K562 (cell line): ENCODE measurements around the gene OSBPL10. TPM values are rescaled to one million over a fixed set of nuclear protein-coding genes. Genes with fewer than 3 reads are reported as not detected.
A peak's percentile ranks its signal among the peaks of the same experiment; 100 is the strongest.

Experiments
- ATAC-seq: fragments of 200-7000 bp; cut with Tn5 transposase; 3 replicates; pipeline ENCODE4 v1.9.1; 2020; ENCODE audit warnings: moderate library complexity
- BruUV-seq: library from RNA; stranded (reverse); fragments of 400-500 nt; replicated peaks from 2 replicates; lab custom pipeline; 2021; lab: Mats Ljungman, UMichigan
- CTCF ChIA-PET: fragments of 300-600 bp; formaldehyde crosslinking; extraction: SDS; loops from one replicate; lab custom pipeline; 2021; ENCODE audit warnings: low intra/inter-chr PET ratio; lab: Yijun Ruan, JAX
- POLR2A ChIA-PET: fragments of 300-600, 350-650 bp; sonication (Branson Sonifier 250); formaldehyde crosslinking; extraction: SDS; loops from one replicate; lab custom pipeline; 2021; ENCODE audit warnings: antibody characterized with exemption, inconsistent platforms; lab: Yijun Ruan, JAX
- DNase-seq, 4 experiments: peaks; one replicate each; pipeline versions ENCODE4 v3.0.0 to v3.0.0-alpha.2; 2011 to 2018; ENCODE audit warnings: low spot score in 3 of 4, mixed read lengths in 3 of 4; ENCODE audit errors: extremely low read depth in 1 of 4
- FAIRE-seq: peaks from 2 replicates; lab custom pipeline; 2011; peaks lifted over from hg19 to GRCh38; lab: Jason Lieb, UNC
- H2AFZ ChIP-seq: 2 replicates; pipeline ENCODE4 v1.6.0; 2011; ENCODE audit warnings: low read depth, low read length, control low read depth, inconsistent platforms
- H3K27ac ChIP-seq: fragments of 200-600 bp; 3 replicates; pipeline ENCODE4 v1.8.0; 2011; ENCODE audit warnings: low read depth, mild to moderate bottlenecking, control low read depth, inconsistent platforms, low read length, moderate library complexity, mixed read lengths; ENCODE audit errors: extremely low read depth
- H3K27me3 ChIP-seq, 2 experiments: fragments of 300-600 bp in 1 of 2; 2 replicates in 1 of 2; 3 replicates in 1 of 2; pipeline versions ENCODE4 v1.6.0 to v1.8.0; 2011; ENCODE audit warnings: inconsistent platforms in 2 of 2, low read length in 2 of 2, mild to moderate bottlenecking in 1 of 2, mixed read lengths in 1 of 2, moderate library complexity in 1 of 2; ENCODE audit not compliant: control insufficient read depth in 2 of 2, insufficient read depth in 2 of 2
- H3K36me3 ChIP-seq: fragments of 300-600 bp; 3 replicates; pipeline ENCODE4 v1.8.0; 2011; ENCODE audit warnings: mild to moderate bottlenecking, low read length, inconsistent platforms; ENCODE audit not compliant: control insufficient read depth, insufficient read depth
- H3K4me1 ChIP-seq, 2 experiments: fragments of 200-600 bp in 1 of 2; replicated peaks in 1 of 2; 2 replicates in 1 of 2; 3 replicates in 1 of 2; pipeline versions ENCODE4 v1.5.1 to v1.8.0; 2011; ENCODE audit warnings: inconsistent platforms in 2 of 2, low read length in 2 of 2, mild to moderate bottlenecking in 1 of 2, mixed read lengths in 1 of 2, moderate library complexity in 1 of 2; ENCODE audit not compliant: control insufficient read depth in 2 of 2, insufficient read depth in 2 of 2
- H3K4me2 ChIP-seq: 2 replicates; pipeline ENCODE4 v1.6.1; 2011; ENCODE audit warnings: low read length, control low read depth, inconsistent platforms, mixed read lengths; ENCODE audit not compliant: insufficient read depth
- H3K4me3 ChIP-seq: fragments of 200-600 bp; sonication (generic), shearing (Covaris generic); 2 replicates; pipeline ENCODE4 v1.5.1; 2016; ENCODE audit warnings: control low read depth, inconsistent platforms
- H3K79me2 ChIP-seq: fragments of 200-600 bp; 3 replicates; pipeline ENCODE4 v1.8.0; 2011; ENCODE audit warnings: low read length, inconsistent platforms; ENCODE audit not compliant: control insufficient read depth, insufficient read depth
- H3K9ac ChIP-seq, 2 experiments: 2 replicates each; pipeline versions ENCODE4 v1.6.0 to v1.6.1; 2011; ENCODE audit warnings: low read depth in 2 of 2, low read length in 2 of 2, control low read depth in 1 of 2, inconsistent platforms in 1 of 2, mild to moderate bottlenecking in 1 of 2, mixed read lengths in 1 of 2; ENCODE audit not compliant: insufficient read depth in 1 of 2
- H3K9me1 ChIP-seq: one replicate; pipeline ENCODE4 v1.6.0; 2011; ENCODE audit warnings: inconsistent platforms, mild to moderate bottlenecking, low read length, moderate library complexity; ENCODE audit not compliant: control insufficient read depth, insufficient read depth
- H3K9me3 ChIP-seq: replicated peaks from 2 replicates; pipeline ENCODE4 v1.5.1; 2011; ENCODE audit warnings: low read depth, low read length, inconsistent platforms; ENCODE audit not compliant: control insufficient read depth, insufficient read depth
- H4K20me1 ChIP-seq: replicated peaks from 2 replicates; pipeline ENCODE4 v1.6.1; 2011; ENCODE audit warnings: low read length, inconsistent platforms, mixed read lengths; ENCODE audit not compliant: control insufficient read depth, insufficient read depth
- BRD4 ChIP-seq: fragments of 200-600 bp; sonication (generic); IDR thresholded peaks from 2 replicates; pipeline ENCODE4 v1.6.1; 2017; ENCODE audit warnings: inconsistent platforms
- SNRNP70 ChIP-seq: fragments of 200-400 bp; formaldehyde crosslinking; optimal IDR thresholded peaks from 2 replicates; pipeline ENCODE3; 2017; ENCODE audit warnings: low read depth, low read length
- SOX6 ChIP-seq: fragments of 450-650 bp; IDR thresholded peaks from 2 replicates; pipeline ENCODE4 v1.6.1; 2014; ENCODE audit warnings: mild to moderate bottlenecking
- TEAD2 ChIP-seq: fragments of 450-650 bp; IDR thresholded peaks from 2 replicates; pipeline ENCODE4 v1.6.1; 2016; ENCODE audit warnings: missing genetic modification characterization, control low read depth, missing compliant biosample characterization
- ZNF143 ChIP-seq: sonication (generic); formaldehyde crosslinking; IDR thresholded peaks from 2 replicates; pipeline ENCODE4 v1.9.0; 2022; ENCODE audit warnings: mild to moderate bottlenecking, missing genetic modification reagents
- WGBS: fragments of 100-300 bp; shearing (Covaris generic); methylation state at CpG from one replicate; pipeline ENCODE4 v1.1.6; 2016; ENCODE audit warnings: low coverage, mixed read lengths; ENCODE audit not compliant: insufficient coverage; ENCODE audit errors: missing lambda C conversion rate; 5-methylcytosine and 5-hydroxymethylcytosine counted together
- in situ Hi-C: fragments of 300-500 bp; cut with MboI; formaldehyde crosslinking; loops from 4 replicates; pipeline ENCODE4 v1.15.0; 2018; ENCODE audit warnings: inconsistent platforms, mixed read lengths
- intact Hi-C: fragments of 100-400 bp; cut with micrococcal nuclease; formaldehyde crosslinking; loops from 2 replicates; pipeline ENCODE4 v1.14.2; 2022
- polyA plus RNA-seq, 8 experiments: library from polyadenylated mRNA; depleted of rRNA in 4 of 8; stranded (reverse) in 5 of 8; unstranded in 3 of 8; fragments of >200 nt; fragmentation: Nextera tagmentation in 2 of 8; fragmentation: Illumina TruSeq in 1 of 8; extraction: Ambion mirVana in 2 of 8; extraction: Trizol in 1 of 8; gene quantifications; 2 replicates each; pipeline versions ENCODE4 v1.2.1 to v1.2.3, GENCODE V29; 2011 to 2014; ENCODE audit warnings: inconsistent platforms in 1 of 8, missing spikeins in 1 of 8
- total RNA-seq, 7 experiments: library from RNA; depleted of rRNA in 6 of 7; stranded (reverse); fragments of >200 nt in 6 of 7; fragmentation: Illumina TruSeq in 2 of 7; extraction: Trizol in 2 of 7; gene quantifications; 2 replicates each; pipeline versions ENCODE4 v1.2.1 to v1.2.3, GENCODE V29; 2011 to 2021; ENCODE audit warnings: low replicate concordance in 1 of 7
- TF ChIP-seq, protein P1 (sequence below): sonication (generic); formaldehyde crosslinking; IDR thresholded peaks from 2 replicates; pipeline ENCODE4 v1.9.0; 2022; ENCODE audit warnings: mild to moderate bottlenecking, missing genetic modification reagents

Gene OSBPL10
- total and polyA plus RNA-seq, 9 of the 15 experiments (the other 6 are each of a cell fraction or from before 2014, with no cell fraction given) = 0.03 to 0.19 (median 0.14) TPM; not detected in 2

DNA sequence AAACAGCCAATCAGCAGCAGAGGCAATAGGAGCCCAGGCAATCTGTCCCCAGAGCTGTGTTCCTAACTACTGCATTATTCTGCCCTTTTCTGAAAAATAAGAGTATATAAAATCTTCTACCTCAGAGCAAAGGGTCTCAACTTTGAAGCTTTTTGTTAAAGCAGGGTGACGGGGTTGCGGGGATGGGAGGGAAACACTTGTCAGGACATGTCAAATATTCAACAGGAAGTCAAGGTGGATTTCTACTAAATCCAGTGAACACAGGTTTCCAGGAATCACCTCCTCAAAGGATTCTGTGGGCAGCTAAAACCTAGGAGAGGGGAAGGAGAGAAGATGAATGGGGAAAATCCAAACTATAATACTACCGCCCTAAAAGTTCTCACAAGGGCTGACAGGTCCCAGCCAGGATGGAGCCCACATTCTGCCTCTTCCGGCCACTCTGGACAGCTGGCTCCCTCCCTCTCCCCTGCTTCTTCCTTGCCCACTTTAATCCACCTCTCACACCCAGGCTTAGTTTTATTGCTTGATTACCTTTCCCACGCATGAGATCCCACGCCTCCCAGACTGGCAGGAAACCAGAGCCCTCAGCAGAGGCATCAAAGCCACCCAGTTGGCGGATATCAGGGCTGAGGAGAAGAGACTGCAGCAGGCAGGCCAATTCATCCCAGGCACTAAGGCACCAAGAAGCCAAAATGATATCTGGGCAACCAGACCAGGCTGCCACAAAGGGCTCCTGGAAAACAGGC, 77.2 kb downstream of the OSBPL10 start:
- ATAC-seq (no peak), FAIRE-seq (no peak), DNase-seq (no peak)
- TF ChIP-seq SNRNP70 (no peak), BRD4 (no peak), SOX6 (no peak), TEAD2 (tag) (no peak), ZNF143 (no peak)
- TF ChIP-seq, protein P1, sequence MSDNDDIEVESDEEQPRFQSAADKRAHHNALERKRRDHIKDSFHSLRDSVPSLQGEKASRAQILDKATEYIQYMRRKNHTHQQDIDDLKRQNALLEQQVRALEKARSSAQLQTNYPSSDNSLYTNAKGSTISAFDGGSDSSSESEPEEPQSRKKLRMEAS (CRISPR knock-in tag) = no peak
- Histone ChIP-seq H3K27me3 (peaks cover 6 to 15% of the 10 kb centered on the region in 2 experiments; a peak in 2 of 5 replicates), H3K4me1 (no peaks in the 10 kb centered on the region), H3K4me2 (no peak overlapping the region), H4K20me1 (no peaks in the 10 kb centered on the region), H3K36me3 (no peaks in the 10 kb centered on the region), H3K9ac (peak overlapping the region in 1 of 2 experiments; percentile 48; a peak in 1 of 4 replicates), H3K9me1 (no peaks in the 10 kb centered on the region), H3K79me2 (no peaks in the 10 kb centered on the region), H2AFZ (no peak overlapping the region), H3K27ac (no peak overlapping the region), H3K9me3 (no peaks in the 10 kb centered on the region), H3K4me3 (no peak overlapping the region)
- WGBS = 1% methylated on average over 7 of the region's 7 CpGs
- in situ Hi-C loops (no loop called here), intact Hi-C loops (no loop called here)
- ChIA-PET CTCF (no interaction called here), POLR2A (no interaction called here)
- BruUV-seq = no TSS peak
